T-helper 17 cell (primary cell): Measurements from ENCODE around the gene PSG4. TPM values are rescaled to one million over a fixed set of nuclear protein-coding genes. Genes with fewer than 3 reads are reported as not detected.
"Not testable (repeated sequence)": the region's sequence is repeated elsewhere in the genome, so short reads cannot be mapped to it uniquely, and the experiment has no call there.

ENCODE experiments used
- ATAC-seq: fragments of 150-1000 bp; cut with Tn5 transposase; 2 replicates; pipeline ENCODE4 v1.10.0; 2021; ENCODE audit warnings: mild to moderate bottlenecking, moderate library complexity
- DNase-seq, 3 donors: peaks; one replicate each; pipeline versions ENCODE4 v3.0.0 to v3.0.0-alpha.2; 2020 to 2021
- H3K9me3 ChIP-seq: one replicate; pipeline ENCODE4 v1.7.0; 2013; ENCODE audit warnings: low read length, mild to moderate bottlenecking; ENCODE audit not compliant: control insufficient read depth, poor library complexity, severe bottlenecking
- H3K27ac Mint-ChIP-seq: one replicate; pipeline ENCODE4 v1.8.0; 2022; ENCODE audit warnings: mild to moderate bottlenecking, moderate library complexity, mixed read lengths
- H3K27me3 Mint-ChIP-seq: one replicate; pipeline ENCODE4 v1.8.0; 2022; ENCODE audit warnings: mixed read lengths
- H3K36me3 Mint-ChIP-seq: one replicate; pipeline ENCODE4 v1.8.0; 2022; ENCODE audit warnings: low read depth, mixed read lengths
- H3K4me1 Mint-ChIP-seq: one replicate; pipeline ENCODE4 v1.8.0; 2022; ENCODE audit warnings: mild to moderate bottlenecking, mixed read lengths
- H3K4me3 Mint-ChIP-seq: one replicate; pipeline ENCODE4 v1.8.0; 2022; ENCODE audit warnings: mild to moderate bottlenecking, moderate library complexity, mixed read lengths
- total RNA-seq, 4 donors: library from RNA in 2 of 4; stranded (reverse) in 2 of 4; gene quantifications; one replicate each; pipeline ENCODE4 v1.2.3 and lab custom pipeline; 2022 to 2026

Gene PSG4
- total RNA-seq (under 1 TPM; 0.44 to 0.85 TPM), total RNA-seq (lab: John Stamatoyannopoulos, UW) (0 reads per million in 2 donors)

GRCh38 chr19:43205471-43206105, at the start of gene PSG4:
PSG4 (minus strand) TSS chr19:43205638; CDS start chr19:43205536, 102 bp downstream.
- not testable (repeated sequence) for H3K27ac Mint-ChIP-seq, H3K9me3 ChIP-seq, DNase-seq, ATAC-seq, H3K4me1 Mint-ChIP-seq, H3K36me3 Mint-ChIP-seq, H3K4me3 Mint-ChIP-seq
- peaks cover 35% of the 10 kb centered on the region for H3K27me3 Mint-ChIP-seq

GRCh38 chr19:43251428-43251827, 46.0 kb upstream of the PSG4 start:
- not testable (repeated sequence) for ATAC-seq, DNase-seq, H3K4me3 Mint-ChIP-seq, H3K27ac Mint-ChIP-seq, H3K9me3 ChIP-seq, H3K4me1 Mint-ChIP-seq, H3K36me3 Mint-ChIP-seq
- H3K27me3 Mint-ChIP-seq, result peaks cover 32% of the 10 kb centered on the region

GRCh38 chr19:43250296-43250695, 44.9 kb upstream of the PSG4 start:
- not testable (repeated sequence) for H3K4me3 Mint-ChIP-seq, H3K9me3 ChIP-seq, H3K27ac Mint-ChIP-seq, ATAC-seq, H3K36me3 Mint-ChIP-seq, DNase-seq, H3K4me1 Mint-ChIP-seq
- peaks cover 25% of the 10 kb centered on the region for H3K27me3 Mint-ChIP-seq

- H3K9me3 ChIP-seq, ATAC-seq, H3K4me3 Mint-ChIP-seq, H3K4me1 Mint-ChIP-seq, H3K27ac Mint-ChIP-seq, DNase-seq, H3K36me3 Mint-ChIP-seq: not testable (repeated sequence)
- H3K27me3 Mint-ChIP-seq, result peaks cover 13% of the 10 kb centered on the region
Observed at GRCh38 chr19:43248635-43249002, 43.2 kb upstream of the PSG4 start.

- ATAC-seq, H3K27ac Mint-ChIP-seq, H3K4me3 Mint-ChIP-seq, H3K4me1 Mint-ChIP-seq, DNase-seq, H3K9me3 ChIP-seq, H3K36me3 Mint-ChIP-seq: not testable (repeated sequence)
- H3K27me3 Mint-ChIP-seq, result peaks cover 12% of the 10 kb centered on the region
Observed at GRCh38 chr19:43247243-43247880, 41.9 kb upstream of the PSG4 start.

DNA sequence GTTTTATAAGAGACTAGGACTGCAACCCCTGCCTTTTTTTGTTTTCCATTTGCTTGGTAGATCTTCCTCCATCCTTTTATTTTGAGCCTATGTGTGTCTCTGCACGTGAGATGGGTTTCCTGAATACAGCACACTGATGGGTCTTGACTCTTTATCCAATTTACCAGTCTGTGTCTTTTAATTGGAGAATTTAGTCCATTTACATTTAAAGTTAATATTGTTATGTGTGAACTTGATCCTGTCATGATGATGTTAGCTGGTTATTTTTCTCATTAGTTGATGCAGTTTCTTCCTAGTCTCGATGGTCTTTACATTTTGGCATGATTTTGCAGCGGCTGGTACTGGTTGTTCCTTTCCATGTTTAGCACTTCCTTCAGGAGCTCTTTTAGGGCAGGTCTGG, 40.4 kb upstream of the PSG4 start:
- H3K27me3 Mint-ChIP-seq, H3K9me3 ChIP-seq, H3K27ac Mint-ChIP-seq, H3K4me1 Mint-ChIP-seq, DNase-seq, H3K4me3 Mint-ChIP-seq, H3K36me3 Mint-ChIP-seq, ATAC-seq: not testable (repeated sequence)

GRCh38 chr19:43242211-43242610, 36.8 kb upstream of the PSG4 start:
- H3K36me3 Mint-ChIP-seq, H3K4me1 Mint-ChIP-seq, H3K27me3 Mint-ChIP-seq, H3K27ac Mint-ChIP-seq, H3K4me3 Mint-ChIP-seq, ATAC-seq, H3K9me3 ChIP-seq, DNase-seq: not testable (repeated sequence)

DNA sequence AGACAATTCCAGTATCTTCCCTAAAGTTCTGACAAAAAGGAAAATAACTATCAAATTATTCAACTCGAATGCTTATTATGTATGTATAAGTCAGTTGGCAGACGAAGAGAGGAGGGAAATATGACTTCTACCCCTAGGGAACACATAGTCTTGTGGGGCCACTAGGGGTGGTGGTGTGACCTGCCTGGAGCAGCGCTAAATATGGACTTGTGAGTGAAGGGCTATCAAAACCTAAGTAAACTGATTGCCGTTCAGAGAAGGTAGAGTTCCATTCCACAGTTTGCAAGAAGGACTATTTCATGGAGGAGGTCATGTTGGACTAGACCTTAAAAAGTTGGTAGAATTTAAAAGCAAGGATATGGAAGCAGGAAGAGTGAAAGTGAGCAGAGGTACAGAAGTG, 32.8 kb upstream of the PSG4 start:
- H3K4me1 Mint-ChIP-seq, H3K36me3 Mint-ChIP-seq, H3K4me3 Mint-ChIP-seq, H3K27ac Mint-ChIP-seq, H3K27me3 Mint-ChIP-seq, ATAC-seq, H3K9me3 ChIP-seq, DNase-seq: not testable (repeated sequence)

DNA sequence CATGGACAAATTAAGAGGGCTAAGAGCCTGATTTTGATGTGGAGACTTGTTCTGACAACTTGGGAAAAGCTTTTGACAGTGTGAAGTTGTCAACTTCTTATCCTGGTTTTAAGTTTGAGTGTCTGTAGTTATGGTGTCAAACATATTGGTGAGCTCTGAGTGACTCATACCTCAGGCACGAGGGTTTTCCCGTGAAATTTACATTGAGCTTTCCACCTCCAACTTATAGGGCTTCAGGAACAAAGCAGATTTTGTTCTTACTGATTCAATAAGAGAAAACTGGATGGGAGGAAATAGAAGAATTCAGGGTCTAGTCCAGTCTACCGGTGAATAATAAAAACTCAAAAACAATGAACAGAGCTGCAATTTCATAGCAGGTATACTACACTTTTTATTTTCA, 30.2 kb upstream of the PSG4 start:
- H3K27ac Mint-ChIP-seq, H3K4me1 Mint-ChIP-seq, H3K27me3 Mint-ChIP-seq, ATAC-seq, H3K36me3 Mint-ChIP-seq, DNase-seq, H3K4me3 Mint-ChIP-seq, H3K9me3 ChIP-seq: not testable (repeated sequence)

DNA sequence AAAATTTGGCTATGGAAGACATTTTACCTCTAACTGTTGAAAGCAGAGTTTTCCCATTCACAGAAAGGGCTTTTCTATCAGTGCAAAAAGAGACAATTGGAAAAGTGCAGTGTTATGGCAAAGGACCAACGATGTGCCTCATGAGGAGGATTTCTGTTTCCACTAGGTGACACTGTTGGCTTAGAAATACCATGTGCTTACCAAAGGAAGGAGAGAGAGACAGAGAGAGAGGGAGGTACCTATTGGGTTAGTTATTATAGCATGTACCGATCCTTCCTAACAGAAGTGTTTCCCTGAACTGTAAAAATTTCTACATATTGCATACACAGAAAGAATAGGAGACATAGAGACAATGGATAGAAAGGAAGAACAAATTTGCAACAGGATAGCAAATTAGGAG, 23.9 kb upstream of the PSG4 start:
- Mint-ChIP-seq H3K27ac (no peak overlapping the region), H3K27me3 (no peaks in the 10 kb centered on the region), H3K4me1 (no peaks in the 10 kb centered on the region), H3K4me3 (no peak overlapping the region), H3K36me3 (no peaks in the 10 kb centered on the region)
- no peak for DNase-seq
- ATAC-seq, result no peak
- no peaks in the 10 kb centered on the region for H3K9me3 ChIP-seq

DNA sequence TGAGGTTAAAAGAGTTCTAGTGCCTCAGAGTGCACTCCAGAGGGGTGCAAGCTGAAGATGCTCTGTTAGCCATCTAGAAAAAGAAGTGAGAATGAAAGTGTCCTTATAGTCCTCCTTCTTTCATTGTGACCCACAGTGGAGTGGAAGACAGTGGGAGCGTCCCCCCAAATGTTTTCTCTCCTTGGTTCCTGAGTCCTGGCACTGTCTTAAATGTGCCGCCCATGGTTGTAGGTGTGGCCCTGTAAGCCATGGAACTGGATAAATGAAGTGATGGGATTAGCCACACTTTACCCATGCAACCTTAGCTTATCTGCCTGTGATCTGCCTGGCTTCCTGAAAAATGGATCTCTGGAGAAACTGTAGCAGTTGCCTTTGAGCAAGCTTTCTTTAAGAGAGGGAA, 23.3 kb upstream of the PSG4 start:
- H3K27me3 Mint-ChIP-seq, H3K36me3 Mint-ChIP-seq, H3K4me1 Mint-ChIP-seq, DNase-seq, H3K4me3 Mint-ChIP-seq, H3K27ac Mint-ChIP-seq, H3K9me3 ChIP-seq, ATAC-seq: not testable (repeated sequence)

DNA sequence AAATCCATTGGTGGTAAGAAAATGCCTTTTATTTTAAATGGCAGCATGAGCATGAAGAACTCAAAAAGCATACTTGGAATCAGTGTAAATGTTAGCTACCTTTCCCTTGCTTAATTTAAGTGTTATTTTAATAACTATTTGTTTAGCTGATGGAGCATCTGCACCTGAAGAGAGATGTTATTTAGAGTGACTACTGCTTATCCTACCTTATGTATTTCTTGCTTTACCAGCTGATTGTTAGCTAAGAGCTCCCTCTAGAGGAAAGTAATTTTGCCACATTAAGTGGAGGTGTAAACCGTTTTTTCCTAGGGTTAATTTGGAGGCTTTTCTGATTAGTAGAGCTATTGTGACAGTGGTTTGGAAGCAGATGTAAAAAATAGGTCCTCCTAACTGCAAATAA, 21.5 kb upstream of the PSG4 start:
- H3K27ac Mint-ChIP-seq, DNase-seq, H3K4me3 Mint-ChIP-seq, H3K4me1 Mint-ChIP-seq, H3K27me3 Mint-ChIP-seq, ATAC-seq, H3K9me3 ChIP-seq, H3K36me3 Mint-ChIP-seq: not testable (repeated sequence)

GRCh38 chr19:43224855-43225253, 19.4 kb upstream of the PSG4 start:
- DNase-seq (no peak), ATAC-seq (no peak)
- Mint-ChIP-seq H3K36me3 (no peaks in the 10 kb centered on the region), H3K27ac (no peak overlapping the region), H3K4me3 (no peak overlapping the region), H3K27me3 (no peaks in the 10 kb centered on the region), H3K4me1 (no peaks in the 10 kb centered on the region)
- no peaks in the 10 kb centered on the region for H3K9me3 ChIP-seq

- not testable (repeated sequence) for ATAC-seq, DNase-seq, H3K36me3 Mint-ChIP-seq, H3K4me1 Mint-ChIP-seq, H3K27ac Mint-ChIP-seq, H3K27me3 Mint-ChIP-seq, H3K4me3 Mint-ChIP-seq, H3K9me3 ChIP-seq
Observed at GRCh38 chr19:43224201-43224854, 18.9 kb upstream of the PSG4 start.
